Stromal cell of bone marrow (primary cell): ENCODE measurements around the gene RHOD.

Source experiments
- DNase-seq: peaks from one replicate; pipeline ENCODE4 v3.0.0-alpha.2; 2012; ENCODE audit warnings: low read depth

Gene RHOD, protein sequence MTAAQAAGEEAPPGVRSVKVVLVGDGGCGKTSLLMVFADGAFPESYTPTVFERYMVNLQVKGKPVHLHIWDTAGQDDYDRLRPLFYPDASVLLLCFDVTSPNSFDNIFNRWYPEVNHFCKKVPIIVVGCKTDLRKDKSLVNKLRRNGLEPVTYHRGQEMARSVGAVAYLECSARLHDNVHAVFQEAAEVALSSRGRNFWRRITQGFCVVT

DNA sequence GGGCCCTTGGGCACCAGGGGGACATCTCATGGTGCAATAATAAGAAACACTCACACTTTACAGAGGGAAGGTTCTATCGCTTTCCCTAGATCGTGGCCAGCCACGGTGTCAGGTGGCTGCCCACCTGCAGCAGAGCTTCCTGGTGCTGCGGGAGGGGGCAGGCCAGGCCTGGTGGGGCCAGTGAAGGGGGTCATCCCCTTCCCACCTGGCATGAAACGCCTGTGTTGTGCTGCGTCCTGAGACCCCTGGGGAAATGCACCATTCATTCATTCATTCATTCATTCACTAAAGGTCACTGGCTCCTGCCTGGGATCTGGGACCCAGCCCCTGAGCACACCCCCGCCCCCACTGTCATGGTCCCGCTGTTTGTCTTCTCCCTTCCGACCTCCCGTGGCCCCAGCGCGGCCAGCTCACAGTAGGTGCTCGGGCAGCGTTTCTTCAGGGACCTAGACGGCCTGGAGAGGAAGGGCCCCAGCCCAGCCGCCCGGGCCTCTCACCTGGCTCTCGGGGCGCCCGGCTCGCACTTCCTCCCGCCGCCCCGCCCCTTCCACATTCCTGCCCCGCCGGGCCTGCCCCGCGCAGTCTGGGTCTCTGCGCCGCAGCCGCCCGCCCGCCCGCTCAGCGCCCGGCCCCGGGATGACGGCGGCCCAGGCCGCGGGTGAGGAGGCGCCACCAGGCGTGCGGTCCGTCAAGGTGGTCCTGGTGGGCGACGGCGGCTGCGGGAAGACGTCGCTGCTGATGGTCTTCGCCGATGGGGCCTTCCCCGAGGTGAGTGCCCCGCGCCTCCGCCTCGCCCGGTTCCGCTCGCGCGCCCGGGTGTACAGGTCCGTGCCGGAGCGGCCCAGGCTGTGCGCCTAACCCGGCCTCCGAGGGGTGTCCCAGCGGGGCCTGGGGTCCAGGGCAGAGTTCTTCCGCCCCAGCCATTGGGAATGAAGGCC lies at the start of gene RHOD:
RHOD (plus strand) TSS at position 581 of the 938 bp plus-strand sequence; CDS start at position 637, 56 bp downstream.
- DNase-seq = no peak

DNA sequence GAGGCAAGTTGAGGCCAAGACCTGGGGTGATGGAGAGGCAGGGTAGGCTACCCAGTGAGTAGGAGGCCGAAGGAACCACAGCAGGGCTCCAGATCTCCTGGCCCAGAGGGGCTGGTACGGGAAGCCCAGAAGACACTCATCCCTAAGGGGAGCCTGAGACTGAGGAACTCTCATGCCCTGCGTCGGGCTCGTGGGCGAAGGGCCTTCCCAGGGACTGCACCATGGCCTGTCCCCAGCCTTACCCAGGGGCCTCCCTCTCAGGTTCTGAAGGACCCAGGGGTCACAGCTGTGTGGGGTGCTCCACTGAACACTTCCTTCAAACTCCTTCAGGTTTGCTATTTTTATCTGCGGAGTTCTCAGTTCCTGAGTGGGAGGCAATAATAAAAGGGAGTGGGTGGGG lies 49.5 kb upstream of the RHOD start:
- DNase-seq = no peak

DNA sequence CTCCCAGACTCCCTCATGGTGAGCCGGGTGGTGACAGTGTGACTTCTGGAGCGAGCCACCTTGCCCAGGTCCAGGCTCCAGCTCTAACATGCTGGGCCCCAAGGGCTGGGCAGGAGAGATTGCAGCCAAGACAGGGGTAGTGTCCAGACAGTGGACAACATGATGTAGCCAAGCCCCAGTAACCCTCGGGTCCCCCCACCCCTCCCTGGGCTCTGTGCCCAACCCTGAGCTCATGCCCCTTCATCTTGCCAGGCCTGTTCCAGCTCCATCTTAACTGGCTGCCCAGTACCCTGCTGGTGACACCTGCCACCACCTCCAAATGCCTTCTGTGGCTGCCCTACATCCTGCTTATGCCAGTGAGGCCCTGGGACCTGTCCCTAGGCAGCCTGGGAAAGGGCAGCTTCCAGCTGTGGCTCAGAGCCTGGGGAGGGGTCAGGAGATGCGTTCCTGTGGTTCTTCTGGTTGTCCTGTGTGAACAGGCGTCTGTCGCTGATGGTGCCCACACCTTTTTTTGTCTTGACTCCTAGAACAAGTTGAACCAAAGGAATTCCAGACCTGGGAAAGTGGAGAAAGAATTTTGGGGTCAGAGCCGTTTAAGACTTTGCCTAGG lies 46.2 kb upstream of the RHOD start:
- no peak for DNase-seq

DNA sequence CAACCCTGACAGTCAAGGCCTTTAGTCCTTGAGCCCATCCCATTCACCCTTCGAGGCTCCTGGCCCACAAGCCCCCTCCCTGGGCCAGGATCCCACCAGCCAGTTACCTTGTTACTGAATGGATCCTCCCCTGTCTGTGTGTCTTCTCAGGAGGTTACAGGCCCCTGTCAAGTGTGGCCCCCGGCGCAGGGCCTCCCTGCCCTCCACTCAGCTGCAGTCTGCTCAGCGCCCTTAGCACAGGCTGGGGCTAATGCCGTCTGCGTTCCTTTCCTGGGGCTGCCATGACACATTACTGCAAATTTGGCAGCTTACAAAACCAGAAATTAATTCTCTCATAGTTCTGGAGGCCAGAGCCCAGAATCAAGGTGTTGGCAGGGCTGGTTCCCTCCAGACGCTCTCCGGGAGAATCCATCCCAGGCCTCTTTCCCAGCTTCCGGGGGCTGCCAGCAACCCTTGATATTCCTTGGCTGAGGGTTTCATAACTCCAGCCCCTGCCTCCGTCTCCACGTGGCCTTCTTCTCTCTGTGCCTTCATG lies 43.1 kb upstream of the RHOD start:
- DNase-seq = no peak

DNA sequence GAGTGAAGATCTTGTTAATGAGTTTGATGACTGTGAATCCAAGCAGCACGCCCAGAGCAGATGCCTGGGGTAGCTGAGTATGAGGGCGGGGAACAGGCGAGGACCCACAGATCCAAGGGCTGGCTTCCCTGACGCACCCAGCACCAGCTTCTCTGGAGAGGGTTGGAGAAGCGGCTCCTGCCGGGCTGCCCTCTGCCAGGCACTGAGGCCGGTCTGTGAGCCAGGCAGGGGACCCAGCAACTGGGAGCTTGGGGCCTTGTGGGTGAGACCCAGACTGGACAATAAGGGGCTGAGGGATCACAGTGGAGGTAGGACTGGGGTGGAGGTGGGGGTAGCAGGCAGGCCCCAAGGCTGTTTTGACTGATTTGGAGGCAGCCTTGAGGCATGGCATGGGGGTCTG lies 42.3 kb upstream of the RHOD start:
- DNase-seq = no peak

DNA sequence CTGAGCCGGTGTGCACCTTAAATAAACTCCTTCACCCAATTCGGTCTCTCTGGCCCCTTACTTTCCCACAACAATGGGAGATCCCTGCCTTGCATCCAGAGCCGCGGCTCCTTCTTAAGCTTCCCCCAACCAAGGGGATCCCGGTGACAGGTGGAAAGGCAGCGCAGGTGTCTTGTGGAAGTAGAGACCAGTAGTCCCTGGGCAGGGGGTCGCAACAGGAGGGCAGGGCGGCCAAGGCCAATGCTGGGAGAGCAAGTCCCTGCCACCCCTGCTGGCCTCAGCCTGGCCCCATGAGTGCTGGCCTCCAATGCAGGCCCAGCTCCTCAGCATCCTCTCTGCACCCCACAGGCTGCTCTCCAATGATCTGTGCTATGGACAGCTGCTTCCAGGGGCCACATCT lies 41.6 kb upstream of the RHOD start:
- DNase-seq = no peak

DNA sequence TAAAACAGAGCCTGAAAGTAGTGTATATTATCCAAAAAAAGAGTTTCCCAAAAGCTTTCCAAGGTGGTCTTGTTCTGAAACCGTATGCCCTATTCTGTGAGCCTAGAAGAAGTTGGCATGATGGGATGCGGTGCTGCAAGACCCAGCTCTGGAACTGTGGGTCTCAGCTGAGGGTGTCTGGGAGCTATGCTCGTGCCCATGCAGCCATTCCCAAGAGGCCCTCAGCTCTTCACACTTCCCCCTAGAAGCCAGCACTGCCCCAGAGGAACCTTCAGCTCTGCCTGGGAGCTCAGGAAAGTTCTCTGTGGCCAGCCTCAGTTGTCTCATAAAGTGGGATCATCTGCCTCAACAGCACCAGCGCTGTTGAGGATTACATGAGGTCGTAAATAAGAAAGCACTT lies 40.1 kb upstream of the RHOD start:
- no peak for DNase-seq

DNA sequence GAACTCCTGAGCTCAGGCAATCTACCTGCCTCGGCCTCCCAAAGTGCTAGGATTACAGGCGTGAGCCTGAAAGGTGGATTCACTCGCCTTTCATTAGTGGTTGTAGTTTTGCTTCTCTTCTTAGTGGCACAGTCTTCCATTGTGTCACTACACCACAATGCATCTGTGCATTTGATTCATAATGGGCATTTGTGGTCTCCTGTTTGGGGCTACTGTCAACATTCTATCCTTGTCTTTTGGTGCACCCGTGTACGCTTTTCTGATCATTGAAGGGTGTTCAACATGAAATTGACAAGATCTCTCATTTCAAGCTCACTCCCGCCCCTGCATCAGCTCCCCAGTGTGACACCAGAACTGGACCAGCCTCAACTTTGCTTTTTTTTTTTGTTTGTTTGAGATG lies 35.7 kb upstream of the RHOD start:
- DNase-seq = no peak

DNA sequence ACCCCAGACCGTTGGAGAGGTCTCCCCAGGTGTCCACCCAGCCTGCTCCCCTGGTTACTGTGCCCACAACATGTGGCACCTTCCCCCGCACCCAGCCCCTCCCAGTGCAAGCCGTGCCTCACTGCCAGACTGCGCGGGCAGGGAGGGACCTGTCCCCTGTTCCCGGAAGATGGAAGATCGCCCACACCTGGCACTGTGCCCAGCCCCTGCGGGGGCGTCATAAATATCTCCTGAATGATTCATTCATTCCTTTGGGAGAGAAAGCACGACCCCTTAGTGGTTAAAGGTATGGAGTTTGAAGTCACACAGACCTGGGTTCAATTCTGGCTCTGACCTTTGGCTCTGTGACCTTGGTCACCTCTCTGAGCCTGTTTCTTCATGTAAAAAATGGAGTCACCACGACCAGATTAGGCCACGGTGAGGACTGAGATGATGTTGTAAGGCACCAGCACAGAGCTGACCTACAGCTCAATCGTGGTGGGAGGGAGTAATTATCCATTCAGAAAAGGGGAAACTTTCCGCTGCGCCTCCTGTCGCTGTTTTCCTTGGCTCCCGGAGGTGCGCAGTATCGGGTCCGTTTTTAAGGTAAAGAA lies 34.2 kb upstream of the RHOD start:
- no peak for DNase-seq

DNA sequence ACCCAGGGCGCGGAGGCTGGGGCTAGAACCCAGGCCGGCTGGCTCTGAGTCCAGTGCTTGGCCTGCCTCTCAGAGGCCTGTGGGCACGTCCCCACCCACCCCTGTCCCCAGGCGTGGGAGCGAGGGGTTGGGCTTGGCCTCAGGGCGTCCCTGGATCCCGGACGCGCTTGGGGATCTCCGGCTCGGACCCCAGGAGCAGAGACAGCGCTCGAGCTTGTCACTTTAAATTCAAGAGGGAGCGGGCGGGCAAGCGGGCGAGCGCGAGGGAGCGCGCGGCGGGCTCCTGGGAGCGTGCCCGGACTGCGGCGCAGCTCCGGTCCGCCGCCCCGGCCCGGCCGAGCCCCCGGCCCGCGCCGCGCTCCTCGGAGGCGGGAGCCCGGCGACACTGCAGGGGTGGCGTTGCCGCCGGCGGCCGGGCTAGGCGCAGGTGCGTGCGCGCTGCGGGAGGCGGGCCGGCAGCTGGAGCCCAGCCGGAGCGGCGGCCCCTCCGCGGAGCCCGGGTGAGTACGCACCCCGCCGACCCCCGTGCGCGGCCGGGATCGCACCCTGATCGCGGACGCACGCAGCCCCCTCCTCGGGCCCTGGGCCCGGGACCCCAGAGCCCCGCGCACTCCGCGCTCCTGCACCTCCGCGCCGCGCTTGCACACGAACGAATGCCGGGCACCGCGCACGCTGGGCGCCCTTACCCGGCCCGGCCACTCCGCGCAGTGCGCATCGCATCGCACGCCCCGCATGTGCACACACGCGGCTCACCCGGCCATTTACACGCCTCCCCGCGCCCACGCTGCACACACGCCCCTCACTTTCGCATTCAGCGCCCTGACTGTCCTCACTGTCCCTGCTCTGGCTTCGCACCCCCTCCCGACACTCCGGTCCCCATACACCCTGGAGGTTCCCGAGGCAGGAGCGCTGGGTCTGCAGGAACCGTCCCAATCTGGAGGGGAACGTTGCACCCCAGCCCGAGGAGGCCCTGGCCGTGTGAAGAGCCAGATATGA lies 33.4 kb upstream of the RHOD start, which contains the start of gene SYT12:
SYT12 (plus strand) TSS at position 174 of the 996 bp plus-strand sequence. CDS start 7,011 bp downstream, outside the sequence.
- no peak for DNase-seq

DNA sequence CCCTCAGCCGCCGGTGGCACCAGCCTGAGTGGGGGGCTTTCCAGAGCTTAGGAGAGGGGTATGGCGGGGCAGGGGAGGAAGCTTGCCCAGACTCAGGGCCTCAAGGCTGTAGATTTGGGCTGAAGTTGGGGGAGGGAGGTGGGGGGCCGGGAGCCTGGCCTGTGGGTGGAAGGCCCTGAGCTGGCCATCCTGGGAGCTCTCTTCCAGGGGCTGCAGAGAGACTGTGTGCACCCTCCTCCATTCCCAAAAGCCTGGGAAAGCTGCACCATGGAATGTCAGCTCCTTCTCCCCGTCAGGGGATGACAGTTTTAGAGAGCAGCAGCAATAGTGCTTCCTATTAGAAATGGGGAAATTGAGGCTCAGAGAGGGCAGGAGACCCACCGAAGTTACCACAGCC lies 32.7 kb upstream of the RHOD start:
- no peak for DNase-seq

DNA sequence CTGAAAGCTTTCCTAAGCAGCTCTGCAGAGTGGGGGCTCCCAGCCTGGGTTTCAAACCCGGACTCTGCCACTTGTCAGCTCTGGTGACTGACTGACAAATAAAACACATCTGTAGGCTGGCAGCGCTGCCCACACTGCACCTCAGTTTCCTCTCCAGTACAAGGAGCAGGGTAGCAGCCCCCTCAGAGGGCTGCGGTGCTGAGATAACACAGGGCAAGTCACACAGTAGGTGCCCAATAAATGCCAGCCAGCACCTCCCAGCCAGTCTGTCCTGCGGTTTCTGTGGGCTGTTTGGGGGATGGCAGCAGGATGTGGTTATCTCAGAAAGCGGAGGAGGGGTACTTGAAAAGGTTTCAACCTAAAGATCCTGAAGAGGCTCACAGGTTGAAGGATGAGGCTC lies 32.2 kb upstream of the RHOD start:
- no peak for DNase-seq

DNA sequence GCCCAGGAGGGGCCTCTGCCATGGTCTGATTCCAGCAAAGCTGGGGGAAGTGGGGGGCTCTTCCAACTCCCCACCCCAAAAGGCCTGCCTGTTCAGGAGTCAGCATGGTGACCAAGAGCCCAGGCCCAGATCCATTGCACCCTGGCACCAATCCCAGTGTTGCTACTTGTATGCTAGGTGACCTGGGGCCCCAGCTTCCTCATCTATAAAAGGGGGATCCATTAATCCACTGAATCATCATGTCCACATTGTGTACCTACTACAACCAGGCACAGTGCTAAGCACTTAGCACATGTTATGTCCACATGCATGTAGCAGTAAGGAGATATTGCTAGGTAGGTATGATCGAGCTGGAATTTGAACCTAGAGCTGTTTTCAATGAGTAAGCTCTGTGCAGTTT lies 31.7 kb upstream of the RHOD start:
- DNase-seq = no peak

DNA sequence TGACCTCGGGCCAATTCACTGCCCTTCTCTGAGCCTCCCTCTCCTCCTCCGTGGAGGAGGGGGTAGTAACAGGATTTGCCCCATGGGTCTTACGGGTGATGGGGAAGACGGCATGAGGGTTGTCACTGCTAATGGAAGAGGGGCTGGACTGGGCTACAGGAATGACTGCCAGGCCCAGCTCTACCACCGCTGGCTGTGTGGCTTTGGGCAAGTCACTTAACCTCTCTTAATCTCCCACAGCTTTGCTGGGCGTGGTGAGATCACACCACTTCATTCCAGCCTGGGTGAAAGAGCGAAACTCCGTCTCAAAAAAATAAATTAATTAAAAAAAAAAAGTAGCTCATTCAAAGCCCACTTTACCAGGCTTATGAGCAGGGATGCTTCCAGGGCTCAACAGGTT lies 30.9 kb upstream of the RHOD start:
- DNase-seq = no peak

DNA sequence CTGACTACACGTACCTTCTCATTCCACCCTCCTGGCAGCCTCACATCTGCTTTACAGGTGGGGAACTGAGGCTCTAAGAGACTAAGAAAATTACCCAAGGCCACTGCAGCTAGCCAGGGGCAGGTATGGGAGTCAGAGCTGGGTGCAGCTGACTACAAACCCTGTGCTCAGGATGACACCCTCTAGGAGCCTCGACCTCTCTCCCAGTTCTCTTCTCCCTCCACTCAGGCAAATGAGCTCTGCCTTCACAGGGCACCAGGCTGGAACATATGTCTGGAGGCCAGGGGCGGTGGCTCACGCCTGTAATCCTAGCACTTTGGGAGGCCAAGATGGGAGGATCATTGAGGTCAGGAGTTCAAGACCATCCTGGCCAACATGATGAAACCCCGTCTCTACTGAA lies 29.7 kb upstream of the RHOD start:
- no peak for DNase-seq

DNA sequence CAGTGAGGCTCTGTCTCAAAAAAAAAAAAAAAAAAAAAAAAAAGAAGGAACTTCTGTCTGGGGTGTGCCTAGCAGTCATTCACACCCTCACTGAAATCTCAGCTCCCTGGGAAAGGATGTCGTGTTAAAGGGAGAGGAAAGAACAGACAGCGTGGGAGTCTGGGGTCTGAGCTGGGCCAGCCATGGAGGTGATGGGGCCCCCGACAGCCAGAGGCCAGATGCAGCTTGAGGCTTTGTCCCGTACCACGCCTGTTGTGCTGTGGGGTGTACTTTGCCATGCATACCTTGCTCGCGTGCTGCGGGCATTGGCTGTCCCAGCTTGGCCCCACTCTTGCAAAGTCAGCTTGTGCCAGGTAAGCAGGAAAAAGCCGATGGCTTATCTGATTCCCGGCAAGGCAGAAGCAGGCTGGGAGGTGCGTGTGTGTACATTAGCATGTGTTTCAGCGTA lies 29.1 kb upstream of the RHOD start:
- DNase-seq = no peak

DNA sequence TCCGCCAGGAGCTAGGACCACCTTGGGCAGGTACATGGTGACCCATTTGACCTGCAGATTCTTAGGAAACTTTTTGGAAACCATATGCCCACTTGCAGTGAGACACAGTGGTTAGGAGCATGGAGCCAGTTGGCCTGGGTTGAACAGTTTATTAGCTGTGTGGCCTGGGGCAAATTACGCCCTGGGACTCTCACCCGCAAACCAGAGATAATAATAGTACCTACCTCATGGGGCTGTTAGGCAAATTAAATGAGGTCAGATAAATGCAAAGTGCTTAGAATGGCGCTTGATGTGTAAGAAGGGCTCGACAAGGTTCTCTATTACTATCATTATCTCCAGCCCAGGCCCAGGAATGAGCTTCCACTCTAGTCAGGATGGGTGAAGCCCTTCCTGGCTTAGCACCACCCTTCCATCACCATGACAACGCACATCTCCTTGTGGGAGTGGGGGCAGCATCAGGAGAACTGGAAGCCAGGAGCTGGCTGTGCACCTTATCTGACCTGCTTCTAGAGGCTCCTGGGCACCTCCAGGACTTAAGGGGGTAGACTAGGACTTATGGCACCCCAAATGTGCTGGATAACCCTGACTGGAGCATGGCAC lies 28.6 kb upstream of the RHOD start:
- no peak for DNase-seq

DNA sequence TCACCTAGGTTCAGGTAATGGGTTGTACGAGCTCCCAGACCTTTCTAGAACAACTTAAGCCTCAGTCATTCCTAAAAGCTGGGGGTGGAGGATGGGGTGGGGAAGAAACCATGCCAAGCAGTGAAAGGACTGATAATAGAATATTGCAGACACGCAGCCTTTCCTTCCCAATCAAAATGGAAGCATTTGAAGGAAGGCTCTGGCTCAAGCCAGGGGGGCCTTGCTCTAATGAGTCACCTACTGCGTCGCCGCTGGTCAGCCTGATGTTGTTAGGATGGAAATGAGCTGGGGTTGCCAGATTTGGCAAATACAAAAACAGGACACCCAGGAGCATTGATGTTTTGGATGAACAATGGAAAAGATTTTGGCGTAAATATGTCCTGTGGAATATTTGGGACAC lies 27.5 kb upstream of the RHOD start:
- DNase-seq = no peak

DNA sequence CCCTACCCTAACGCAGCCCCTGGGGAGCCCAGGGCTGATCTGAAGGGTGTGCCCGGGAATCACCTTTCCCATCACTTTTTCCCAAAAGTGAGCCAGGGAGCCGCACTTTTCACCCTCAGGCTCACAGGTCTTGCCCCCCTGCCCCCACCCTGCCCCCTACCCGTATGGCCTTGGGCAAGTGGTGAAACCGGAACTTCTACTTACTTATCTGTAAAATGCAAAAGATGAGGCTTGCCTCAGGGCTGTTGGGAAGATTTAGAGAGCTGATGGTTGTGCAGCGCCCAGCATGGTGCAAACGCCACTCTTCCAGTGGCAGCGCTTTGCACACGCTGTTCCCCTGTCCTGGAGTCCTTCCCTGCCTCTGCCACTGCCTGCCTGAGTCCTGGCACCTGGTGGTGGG lies 25.7 kb upstream of the RHOD start:
- no peak for DNase-seq

DNA sequence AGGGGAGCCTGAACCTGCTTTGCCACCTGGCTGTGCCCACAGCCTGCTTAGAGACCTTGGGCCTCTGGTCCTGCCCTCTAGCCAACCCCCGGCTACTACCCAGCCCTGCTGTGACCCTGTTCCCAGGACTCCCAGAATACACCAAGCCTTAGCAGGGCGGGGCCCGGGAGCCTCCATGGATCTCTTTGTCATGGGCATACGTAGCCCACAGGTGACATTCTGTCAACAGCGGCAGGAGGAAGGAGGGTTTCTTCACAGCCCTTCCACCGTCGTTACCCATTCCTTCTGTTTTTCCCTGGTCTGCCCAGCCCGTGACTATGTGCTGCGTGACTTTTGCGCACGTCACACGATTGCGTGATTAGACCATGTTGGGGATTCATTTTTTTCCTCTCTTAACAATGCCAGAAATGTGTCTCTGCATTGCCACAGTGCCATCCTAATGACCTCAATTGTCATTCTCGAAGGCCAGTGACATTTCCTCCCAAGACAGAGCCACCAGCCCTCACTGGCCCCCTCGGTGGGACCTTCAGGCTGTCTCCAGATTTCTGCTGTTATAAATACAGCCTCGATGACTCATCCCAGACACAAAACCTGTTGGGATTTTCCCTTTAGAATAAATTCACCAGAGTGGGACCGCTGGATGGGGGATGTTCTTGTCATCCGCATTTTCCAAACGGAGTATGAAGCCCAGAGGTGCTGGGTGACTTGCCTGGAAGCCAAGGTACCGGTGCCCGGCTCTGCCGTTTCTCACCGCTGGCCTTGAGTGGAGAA lies 24.7 kb upstream of the RHOD start:
- DNase-seq = no peak
